Ectodermal cell (in vitro differentiated cells): Measurements from ENCODE around the gene GPT2. TPM values are rescaled to one million over a fixed set of nuclear protein-coding genes. Genes with fewer than 3 reads are reported as not detected.

Experiments
- H3K27ac ChIP-seq: 2 replicates; pipeline ENCODE4 v1.7.0; 2013; ENCODE audit warnings: mild to moderate bottlenecking, low read depth, low read length; ENCODE audit not compliant: insufficient read depth, poor library complexity, severe bottlenecking
- H3K27me3 ChIP-seq: 2 replicates; pipeline ENCODE4 v1.7.0; 2013; ENCODE audit warnings: mild to moderate bottlenecking, low read length; ENCODE audit not compliant: insufficient read depth, control insufficient read depth, poor library complexity, severe bottlenecking
- H3K36me3 ChIP-seq: one replicate; pipeline ENCODE4 v1.7.0; 2013; ENCODE audit warnings: low read length; ENCODE audit not compliant: control insufficient read depth, insufficient read depth
- H3K4me1 ChIP-seq: one replicate; pipeline ENCODE4 v1.7.0; 2013; ENCODE audit warnings: low read length; ENCODE audit not compliant: control insufficient read depth, insufficient read depth
- H3K4me3 ChIP-seq: 2 replicates; pipeline ENCODE4 v1.7.0; 2013; ENCODE audit warnings: low read depth, low read length, control low read depth; ENCODE audit not compliant: insufficient read depth
- H3K9me3 ChIP-seq: 2 replicates; pipeline ENCODE4 v1.7.0; 2013; ENCODE audit warnings: mild to moderate bottlenecking, low read length, moderate library complexity; ENCODE audit not compliant: control insufficient read depth
- WGBS, 2 experiments: methylation state at CpG; one replicate each; pipeline ENCODE4 v1.1.7; 2013; ENCODE audit warnings: missing lambda C conversion rate in 2 of 2; 5-methylcytosine and 5-hydroxymethylcytosine counted together
- polyA plus RNA-seq, 4 experiments: library from polyadenylated mRNA; stranded (reverse); fragments of 50-300 nt; gene quantifications; one replicate each; pipeline ENCODE4 v1.2.3, GENCODE V29; 2013

GPT2 gene, protein sequence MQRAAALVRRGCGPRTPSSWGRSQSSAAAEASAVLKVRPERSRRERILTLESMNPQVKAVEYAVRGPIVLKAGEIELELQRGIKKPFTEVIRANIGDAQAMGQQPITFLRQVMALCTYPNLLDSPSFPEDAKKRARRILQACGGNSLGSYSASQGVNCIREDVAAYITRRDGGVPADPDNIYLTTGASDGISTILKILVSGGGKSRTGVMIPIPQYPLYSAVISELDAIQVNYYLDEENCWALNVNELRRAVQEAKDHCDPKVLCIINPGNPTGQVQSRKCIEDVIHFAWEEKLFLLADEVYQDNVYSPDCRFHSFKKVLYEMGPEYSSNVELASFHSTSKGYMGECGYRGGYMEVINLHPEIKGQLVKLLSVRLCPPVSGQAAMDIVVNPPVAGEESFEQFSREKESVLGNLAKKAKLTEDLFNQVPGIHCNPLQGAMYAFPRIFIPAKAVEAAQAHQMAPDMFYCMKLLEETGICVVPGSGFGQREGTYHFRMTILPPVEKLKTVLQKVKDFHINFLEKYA
- polyA plus RNA-seq (2013, experiment 1 of 4): 32.8 TPM
- polyA plus RNA-seq (2013, experiment 2 of 4): 36.3 TPM
- 25.2 TPM for polyA plus RNA-seq (2013, experiment 3 of 4)
- polyA plus RNA-seq (2013, experiment 4 of 4): 26.3 TPM

DNA sequence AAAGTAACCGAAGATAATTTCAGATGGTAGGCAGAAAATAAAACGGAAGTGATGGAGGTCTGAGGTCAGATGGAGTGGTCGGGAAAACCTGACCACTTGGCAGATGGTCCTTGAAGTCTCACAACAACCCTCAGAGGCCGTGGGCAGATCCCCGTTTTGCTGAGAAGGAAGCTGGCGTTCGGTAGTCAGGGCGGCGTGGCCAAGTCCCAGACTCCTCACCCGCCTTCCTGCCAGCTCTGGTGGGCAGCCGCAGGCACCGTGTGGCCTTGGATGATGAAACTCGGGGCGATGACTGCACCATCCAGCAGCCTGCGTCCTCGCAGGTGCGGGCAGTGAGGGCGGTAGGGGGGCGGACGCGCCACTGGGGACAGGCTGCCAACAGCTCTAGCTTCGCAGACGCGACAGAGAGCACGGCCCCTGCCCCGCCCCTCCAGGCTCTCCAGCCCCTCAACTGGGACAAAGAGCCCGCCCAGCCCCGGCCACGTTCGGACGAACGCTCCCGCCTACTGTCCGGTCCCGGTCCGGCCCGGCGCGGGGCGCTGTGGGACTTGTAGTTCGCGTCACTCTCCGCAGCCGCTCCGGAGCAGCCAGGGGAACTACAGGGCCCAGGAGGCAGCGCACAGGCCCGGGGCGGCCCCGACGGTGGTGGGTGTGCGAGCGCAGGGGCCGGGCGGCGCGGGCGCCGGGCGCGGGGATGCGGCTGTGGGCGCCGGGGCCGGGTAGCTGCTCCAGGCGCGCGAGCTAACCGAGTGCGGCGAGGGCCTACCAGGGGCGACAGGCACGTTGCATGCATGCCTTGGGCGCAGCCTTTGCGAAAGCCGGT is at the start of gene GPT2:
Gene GPT2, plus strand, starts transcription at position 673 of the 823 bp plus-strand sequence. CDS start 354 bp downstream, outside the sequence.
- H3K27ac ChIP-seq: peak within 1 kb of the TSS; percentile 74
- 1% methylated on average over 75 of the region's 75 CpGs for WGBS, 2 experiments
- H3K4me1 ChIP-seq: peaks cover 19% of the 10 kb centered on the region
- peaks cover 16% of the 10 kb centered on the region for H3K27me3 ChIP-seq
- H3K4me3 ChIP-seq: peak within 1 kb of the TSS; percentile 77
- H3K36me3 ChIP-seq: no peaks in the 10 kb centered on the region
- H3K9me3 ChIP-seq: no peaks in the 10 kb centered on the region

DNA sequence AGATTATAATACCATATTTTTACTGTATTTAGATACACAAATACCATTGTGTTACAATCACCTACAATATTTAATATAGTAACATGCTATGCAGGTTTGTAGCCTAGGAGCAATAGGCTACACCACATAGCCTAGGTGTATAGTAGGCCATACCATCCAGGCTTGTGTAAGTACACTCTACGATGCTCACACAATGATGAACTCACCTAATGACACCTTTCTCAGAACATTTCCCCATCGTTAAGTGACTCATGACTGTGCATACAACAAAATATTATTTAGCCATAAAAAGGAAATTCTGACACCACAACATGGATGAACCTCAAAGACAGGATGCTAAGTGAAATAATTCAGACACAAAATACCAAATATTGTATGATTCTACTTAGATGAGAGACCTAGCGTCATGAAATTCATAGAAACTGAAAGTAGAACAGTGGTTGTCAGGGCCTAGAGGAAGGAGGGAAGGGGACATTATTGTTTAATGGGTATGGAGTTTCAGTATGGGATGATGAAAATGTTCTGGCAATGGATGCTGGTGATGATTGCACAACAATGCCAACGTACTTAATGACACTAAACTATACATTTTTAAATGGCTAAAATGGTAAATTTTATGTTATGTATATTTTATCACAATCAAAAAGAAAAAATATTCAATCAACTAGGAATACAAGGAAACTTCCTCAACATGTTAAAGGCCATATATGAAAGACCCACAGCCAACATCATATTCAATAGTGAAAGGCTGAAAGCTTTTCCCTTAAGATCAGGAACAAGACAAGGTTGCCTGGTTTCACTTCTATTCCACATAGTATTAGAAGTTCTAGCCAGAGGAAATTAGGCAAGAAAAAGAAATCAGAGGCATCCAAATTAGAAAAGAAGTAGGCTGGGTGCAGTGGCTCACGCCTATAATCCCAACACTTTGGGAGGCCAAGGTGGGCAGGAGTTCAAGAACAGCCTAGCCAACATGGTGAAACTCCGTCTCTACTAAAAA is 47.3 kb upstream of the GPT2 start:
- Histone ChIP-seq H3K27me3 (no peaks in the 10 kb centered on the region), H3K9me3 (no peaks in the 10 kb centered on the region), H3K27ac (no peak overlapping the region), H3K4me3 (no peak overlapping the region), H3K4me1 (no peaks in the 10 kb centered on the region), H3K36me3 (no peaks in the 10 kb centered on the region)
- WGBS, 2 experiments: 90 to 95% methylated on average over 5 of the region's 6 CpGs

DNA sequence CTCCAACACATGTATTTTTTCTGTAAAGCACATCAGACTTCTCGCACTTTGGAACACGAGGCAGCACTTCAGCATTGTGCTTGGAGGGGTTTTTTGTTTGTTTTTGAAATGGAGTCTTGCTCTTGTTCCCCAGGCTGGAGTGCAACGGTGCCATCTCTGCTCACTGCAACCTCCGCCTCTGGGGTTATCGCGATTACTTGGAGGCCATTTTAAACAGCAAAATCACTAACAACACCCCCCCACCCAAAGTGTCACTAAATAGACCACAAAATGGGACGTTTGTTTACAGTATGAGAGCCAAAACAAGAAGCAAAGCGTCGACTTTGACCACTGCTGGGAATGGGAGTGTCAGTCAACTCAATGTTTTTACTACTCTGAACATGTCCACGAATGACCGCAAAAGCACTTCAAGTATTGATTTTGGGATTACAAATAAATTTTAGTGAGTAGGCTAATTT is 44.1 kb upstream of the GPT2 start:
- no peaks in the 10 kb centered on the region for H3K4me1 ChIP-seq
- H3K27me3 ChIP-seq: no peaks in the 10 kb centered on the region
- 86 to 89% methylated on average over 11 of the region's 11 CpGs for WGBS, 2 experiments
- H3K36me3 ChIP-seq: no peaks in the 10 kb centered on the region
- H3K27ac ChIP-seq: no peak overlapping the region
- H3K9me3 ChIP-seq: no peaks in the 10 kb centered on the region
- no peak overlapping the region for H3K4me3 ChIP-seq

DNA sequence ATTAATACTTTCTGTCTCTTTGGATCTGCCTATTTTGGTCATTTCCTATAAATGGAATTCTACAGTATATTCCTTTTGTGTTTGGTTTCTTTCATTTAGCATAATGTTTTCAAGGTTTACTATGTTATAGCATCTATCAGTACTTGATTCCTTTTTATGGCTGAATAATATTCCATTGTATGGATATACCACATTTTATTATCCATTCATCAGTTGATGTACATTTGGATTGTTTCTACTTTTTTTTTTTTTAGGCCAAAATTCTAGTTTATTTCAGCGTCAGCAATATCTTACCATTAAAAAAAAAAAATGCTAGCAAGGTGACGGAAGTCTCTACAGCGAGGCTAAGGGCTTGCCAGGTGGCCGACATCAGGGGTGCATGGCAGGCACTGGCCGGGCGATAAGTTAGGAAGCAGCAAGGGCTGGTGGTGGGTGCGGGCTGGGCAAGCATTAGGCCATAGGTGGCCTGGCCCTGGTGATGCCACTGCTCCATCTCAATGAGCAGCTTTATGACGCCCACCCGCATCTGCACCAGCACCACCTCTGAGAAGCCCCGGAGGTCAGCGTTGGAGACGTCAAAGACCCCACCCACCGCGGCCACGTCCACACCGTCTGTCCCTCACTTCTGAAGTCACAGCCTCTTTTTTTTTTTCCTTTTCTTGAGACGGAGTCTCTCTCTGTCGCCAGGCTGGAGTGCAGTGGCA is 41.8 kb upstream of the GPT2 start:
- no peaks in the 10 kb centered on the region for H3K27me3 ChIP-seq
- H3K9me3 ChIP-seq: no peaks in the 10 kb centered on the region
- no peak overlapping the region for H3K27ac ChIP-seq
- H3K36me3 ChIP-seq: no peaks in the 10 kb centered on the region
- 95% methylated on average over 18 of the region's 18 CpGs for WGBS, 2 experiments
- H3K4me3 ChIP-seq: no peak overlapping the region
- no peaks in the 10 kb centered on the region for H3K4me1 ChIP-seq

DNA sequence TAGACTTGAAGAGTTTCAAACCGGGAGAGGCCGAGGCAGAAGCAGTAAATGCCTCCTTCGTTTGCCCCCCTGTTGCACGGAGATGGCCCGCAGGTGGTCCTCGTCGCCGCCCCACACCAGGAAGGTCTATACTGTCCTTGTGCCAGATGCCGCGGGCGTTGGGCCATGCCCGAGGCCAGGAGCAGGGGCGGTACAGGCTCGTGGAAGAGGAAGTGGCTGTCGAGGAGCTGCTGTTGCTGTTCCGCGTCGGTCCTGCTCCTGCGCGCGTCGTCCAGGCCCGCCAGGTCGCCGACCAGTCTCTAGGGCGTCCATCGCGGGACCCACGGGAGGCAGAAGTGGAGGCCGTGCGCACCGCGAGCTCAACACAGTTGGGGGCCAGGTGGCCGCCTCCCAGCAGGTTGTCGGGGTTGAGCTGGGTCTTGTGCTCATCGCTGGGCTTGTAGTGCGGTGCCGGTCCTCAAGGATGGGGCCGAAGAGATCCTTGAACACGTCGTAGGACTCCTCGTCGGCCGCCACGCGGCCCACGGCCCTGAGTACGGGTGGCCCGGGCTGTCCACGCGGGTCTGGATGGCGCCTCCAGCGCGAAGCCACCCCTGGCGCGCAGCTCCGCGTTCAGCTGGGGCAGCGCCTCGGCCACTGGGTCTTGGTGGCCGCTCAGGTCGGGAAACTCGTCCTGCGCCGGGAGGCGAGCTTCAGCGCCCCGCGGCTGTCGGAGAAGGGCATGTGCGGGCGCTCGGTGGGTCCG is 40.1 kb upstream of the GPT2 start:
- Histone ChIP-seq H3K4me1 (peaks cover 6% of the 10 kb centered on the region), H3K36me3 (no peaks in the 10 kb centered on the region), H3K27ac (no peak overlapping the region), H3K4me3 (no peak overlapping the region), H3K27me3 (no peaks in the 10 kb centered on the region), H3K9me3 (no peaks in the 10 kb centered on the region)
- WGBS, 2 experiments: 95% methylated on average over 74 of the region's 74 CpGs

DNA sequence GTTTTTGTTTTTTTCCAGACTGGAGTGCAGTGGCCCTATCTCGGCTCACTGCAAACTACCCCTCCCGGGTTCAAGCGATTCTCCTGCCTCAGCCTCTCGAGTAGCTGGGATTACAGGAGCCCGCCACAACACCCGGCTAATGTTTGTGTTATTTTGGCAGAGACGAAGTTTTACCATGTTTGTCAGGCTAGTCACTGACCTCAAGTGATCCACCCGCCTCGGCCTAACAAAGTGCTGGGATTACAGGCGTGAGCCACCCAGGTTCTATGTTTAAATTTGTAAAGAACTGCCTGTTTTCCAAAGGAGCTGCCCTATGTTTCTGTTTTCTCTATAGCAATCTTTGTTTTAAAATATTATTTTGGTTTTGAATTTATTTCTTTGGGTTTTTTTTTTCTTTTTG is 39.4 kb upstream of the GPT2 start:
- Histone ChIP-seq H3K36me3 (no peaks in the 10 kb centered on the region), H3K9me3 (no peaks in the 10 kb centered on the region), H3K27ac (no peak overlapping the region), H3K4me1 (peaks cover 8% of the 10 kb centered on the region), H3K27me3 (no peaks in the 10 kb centered on the region), H3K4me3 (no peak overlapping the region)
- WGBS, 2 experiments: 95% methylated on average over 10 of the region's 10 CpGs

DNA sequence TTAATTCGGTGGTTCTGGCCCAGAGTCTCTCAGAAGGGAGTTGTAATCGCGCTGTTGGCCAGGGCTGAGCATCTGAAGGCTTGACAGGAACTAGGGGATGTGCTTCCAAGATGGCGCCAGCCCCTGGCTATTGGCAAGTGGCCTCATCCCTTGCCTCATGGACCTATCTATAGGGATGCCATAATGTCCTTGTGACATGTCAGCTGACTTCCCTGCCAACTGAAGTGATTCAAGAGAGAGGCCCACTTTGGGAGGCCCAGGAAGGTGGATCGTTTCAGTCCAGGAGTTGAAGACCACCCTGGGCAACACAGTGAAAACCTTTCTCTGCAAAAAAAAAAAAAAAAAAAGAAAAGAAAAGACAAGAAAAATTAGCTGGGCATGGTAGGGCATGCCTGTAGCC is 38.2 kb upstream of the GPT2 start:
- no peaks in the 10 kb centered on the region for H3K36me3 ChIP-seq
- H3K27ac ChIP-seq: no peak overlapping the region
- H3K4me3 ChIP-seq: no peak overlapping the region
- H3K27me3 ChIP-seq: no peaks in the 10 kb centered on the region
- H3K4me1 ChIP-seq: peaks cover 8% of the 10 kb centered on the region
- WGBS, 2 experiments: 94 to 96% methylated on average over 5 of the region's 5 CpGs
- no peaks in the 10 kb centered on the region for H3K9me3 ChIP-seq

DNA sequence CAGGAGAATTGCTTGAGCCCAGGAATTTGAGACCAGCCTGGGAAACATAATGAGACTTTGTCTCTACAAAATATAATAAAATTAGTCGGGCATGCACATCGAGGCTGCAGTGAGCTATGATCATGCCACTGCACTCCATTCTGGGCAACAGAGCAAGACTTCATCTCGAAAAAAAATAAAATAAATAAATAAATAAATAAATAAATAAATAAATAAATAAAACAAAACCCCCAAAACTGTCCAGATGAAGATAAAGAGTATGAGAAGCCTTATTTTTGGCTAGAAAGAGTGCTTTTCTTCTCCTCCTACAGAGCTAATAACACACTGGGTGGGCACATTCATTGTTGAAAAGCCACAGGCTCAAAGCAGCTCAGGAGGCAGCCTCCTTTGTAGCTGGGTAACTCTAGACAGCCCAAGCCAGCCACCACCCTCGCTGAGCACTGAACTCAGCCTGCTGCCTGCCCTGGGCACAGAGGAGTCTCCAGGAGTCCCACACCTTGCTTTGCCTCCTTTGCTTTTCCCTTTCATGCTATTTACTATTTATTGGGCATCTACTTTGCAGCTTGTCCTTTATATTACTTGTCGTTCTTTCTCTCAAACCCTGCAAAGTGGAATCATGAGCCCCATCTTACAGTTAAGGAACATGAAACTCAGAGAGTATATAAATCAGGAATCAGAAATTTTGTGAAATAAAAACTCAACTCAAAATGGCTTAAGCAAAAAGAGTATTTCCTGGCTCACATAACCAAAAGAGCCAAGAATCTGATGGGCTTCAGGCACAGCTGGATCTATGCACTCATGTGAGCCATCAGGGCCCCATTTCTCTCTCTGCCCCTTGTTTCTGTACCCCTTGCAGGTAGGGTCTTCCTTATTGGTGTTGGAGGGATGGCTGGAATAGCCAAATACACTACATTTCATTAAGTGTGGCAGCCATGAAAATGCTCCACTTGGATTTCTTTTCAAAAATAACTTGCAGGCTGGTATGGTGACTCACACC is 35.1 kb upstream of the GPT2 start:
- H3K36me3 ChIP-seq: no peaks in the 10 kb centered on the region
- no peak overlapping the region for H3K4me3 ChIP-seq
- H3K27me3 ChIP-seq: no peaks in the 10 kb centered on the region
- H3K27ac ChIP-seq: no peak overlapping the region
- 60 to 63% methylated on average over 4 of the region's 5 CpGs for WGBS, 2 experiments
- peaks cover 8% of the 10 kb centered on the region for H3K4me1 ChIP-seq
- H3K9me3 ChIP-seq: no peaks in the 10 kb centered on the region
